ENCODE data around the gene KLHL11.

The KLHL11 gene

DNA sequence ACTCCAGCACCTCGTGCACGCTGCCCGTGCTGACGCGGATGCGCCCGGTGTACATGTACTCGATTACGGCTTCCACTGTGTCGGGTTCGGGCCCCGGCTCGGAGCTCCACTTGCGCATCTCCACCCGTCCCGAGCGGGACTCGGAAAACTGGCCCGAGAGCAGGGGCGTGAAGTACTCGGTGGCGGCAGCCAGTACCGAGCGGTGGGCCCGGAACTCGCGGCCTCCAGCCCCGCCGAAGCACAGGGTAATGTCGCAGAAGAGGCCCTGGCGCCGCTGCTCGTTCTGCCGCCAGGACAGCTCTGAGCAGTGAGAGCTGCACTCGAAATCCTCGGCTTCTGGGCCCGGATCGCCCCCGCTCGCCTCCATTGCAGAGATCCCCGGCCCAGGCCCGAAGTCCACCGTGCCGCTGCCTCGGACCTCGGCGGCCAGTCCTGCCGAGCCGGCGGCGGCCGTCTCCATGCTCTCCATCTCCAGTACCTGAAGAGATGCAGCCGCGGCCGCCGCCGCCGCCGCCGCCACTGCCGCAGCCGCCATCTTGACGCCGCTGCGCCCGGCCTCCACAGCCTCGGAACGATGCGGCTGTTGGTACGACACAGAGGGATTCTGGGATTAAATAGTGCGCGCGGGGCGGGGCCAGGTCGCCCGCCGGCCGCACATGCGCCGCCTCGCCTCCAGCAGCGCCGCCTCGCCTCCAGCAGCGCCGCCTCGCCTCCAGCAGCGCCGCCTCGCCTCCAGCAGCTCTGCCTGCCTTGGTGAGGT, at the start of gene KLHL11:
Gene KLHL11, minus strand, starts transcription at position 588 of the 760 bp plus-strand sequence. Its CDS starts 53 bp downstream, at position 535.
- in situ Hi-C loops (cut with MboI; ENCODE audit: low sequenced_read_pairs): no loop called here

DNA sequence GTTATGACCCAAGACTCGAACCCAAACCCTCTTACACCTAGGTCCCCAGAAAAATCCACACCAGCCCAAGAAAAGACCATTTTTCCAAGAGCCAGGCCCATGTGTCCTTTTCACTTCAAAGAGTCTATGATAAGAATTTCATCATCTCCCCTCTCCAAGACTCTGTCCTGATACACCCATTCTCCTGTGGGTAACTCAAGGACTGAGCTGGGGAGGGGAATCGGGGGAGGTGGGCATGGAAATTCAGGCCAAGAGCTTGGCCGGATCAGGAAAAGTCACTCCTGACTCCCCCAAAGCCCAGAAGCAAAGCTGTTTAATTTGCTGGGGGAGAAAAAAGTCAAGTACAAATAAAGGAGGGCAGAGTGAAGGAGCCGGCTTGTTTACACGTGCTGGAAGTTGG, 49.8 kb upstream of the KLHL11 start:
- in situ Hi-C loops (cut with MboI; ENCODE audit: low sequenced_read_pairs): no loop called here

DNA sequence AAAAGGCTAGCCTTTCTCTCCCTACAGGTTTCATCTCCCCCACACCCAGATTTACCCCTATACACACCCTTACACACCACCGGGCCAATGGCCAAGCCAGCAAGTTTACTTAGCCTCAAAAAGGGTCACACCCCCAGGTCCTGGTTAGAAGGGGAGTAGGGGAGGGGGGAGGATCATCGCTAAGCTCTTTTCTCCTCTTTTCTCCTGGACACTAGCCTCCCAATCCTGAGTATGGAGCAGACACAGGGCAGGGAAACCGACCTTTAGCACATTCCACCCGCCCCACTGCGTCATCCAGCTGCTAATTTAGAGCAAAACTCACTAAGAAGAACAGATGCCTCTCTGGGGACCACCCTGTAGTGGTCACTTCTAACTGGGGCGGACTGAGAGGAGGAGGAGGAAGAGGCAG, 49.1 kb upstream of the KLHL11 start:
- in situ Hi-C loops (cut with MboI; ENCODE audit: low sequenced_read_pairs): no loop called here

DNA sequence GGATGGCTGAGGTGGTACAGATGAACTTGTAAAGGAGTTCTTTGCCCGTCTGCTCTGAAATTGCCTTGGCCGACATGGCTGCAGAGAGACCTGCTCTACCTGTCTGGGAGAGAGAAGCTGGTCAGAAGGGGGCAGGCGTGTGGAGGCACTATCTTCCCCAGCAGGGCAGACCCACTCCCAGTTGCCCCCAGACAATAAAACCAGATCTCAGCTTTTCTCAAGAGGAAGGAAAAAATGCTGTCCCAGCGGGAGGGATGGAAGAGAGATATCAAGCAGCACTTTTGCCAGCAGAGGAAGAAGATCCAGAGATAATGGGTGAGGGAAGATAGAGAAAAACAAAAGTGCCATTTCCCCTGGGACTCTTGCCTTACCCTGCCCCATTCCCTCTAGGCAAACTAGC, 48.6 kb upstream of the KLHL11 start:
- in situ Hi-C loops (cut with MboI; ENCODE audit: low sequenced_read_pairs): no loop called here

GRCh38 chr17:41912925-41913324, 47.7 kb upstream of the KLHL11 start:
- in situ Hi-C loops (cut with MboI; ENCODE audit: low sequenced_read_pairs): no loop called here

- in situ Hi-C loops (cut with MboI; ENCODE audit: low sequenced_read_pairs): no loop called here
These were observed 45.6 kb upstream of the KLHL11 start for GRCh38 chr17:41910701-41911391.

DNA sequence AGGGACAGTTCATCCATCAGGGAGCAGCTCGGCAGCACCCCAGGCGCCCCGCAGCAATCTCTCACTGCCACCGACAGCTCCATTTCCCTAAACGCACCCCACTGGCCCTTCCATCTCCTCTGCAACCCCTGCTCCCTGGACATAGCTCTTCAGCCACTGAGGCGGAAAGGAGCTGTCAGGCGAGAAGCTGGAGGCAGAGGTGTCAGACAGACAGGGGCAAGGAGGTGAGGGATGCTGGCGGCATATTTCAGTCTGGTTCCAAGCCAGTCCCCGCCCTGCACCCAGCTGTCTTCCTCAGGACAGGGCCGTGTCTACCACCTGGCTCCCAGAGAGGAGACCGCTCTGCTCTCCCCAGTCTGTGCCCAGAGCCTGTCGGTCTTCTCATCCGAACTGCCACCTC, 43.9 kb upstream of the KLHL11 start:
- in situ Hi-C loops (cut with MboI; ENCODE audit: low sequenced_read_pairs): no loop called here

DNA sequence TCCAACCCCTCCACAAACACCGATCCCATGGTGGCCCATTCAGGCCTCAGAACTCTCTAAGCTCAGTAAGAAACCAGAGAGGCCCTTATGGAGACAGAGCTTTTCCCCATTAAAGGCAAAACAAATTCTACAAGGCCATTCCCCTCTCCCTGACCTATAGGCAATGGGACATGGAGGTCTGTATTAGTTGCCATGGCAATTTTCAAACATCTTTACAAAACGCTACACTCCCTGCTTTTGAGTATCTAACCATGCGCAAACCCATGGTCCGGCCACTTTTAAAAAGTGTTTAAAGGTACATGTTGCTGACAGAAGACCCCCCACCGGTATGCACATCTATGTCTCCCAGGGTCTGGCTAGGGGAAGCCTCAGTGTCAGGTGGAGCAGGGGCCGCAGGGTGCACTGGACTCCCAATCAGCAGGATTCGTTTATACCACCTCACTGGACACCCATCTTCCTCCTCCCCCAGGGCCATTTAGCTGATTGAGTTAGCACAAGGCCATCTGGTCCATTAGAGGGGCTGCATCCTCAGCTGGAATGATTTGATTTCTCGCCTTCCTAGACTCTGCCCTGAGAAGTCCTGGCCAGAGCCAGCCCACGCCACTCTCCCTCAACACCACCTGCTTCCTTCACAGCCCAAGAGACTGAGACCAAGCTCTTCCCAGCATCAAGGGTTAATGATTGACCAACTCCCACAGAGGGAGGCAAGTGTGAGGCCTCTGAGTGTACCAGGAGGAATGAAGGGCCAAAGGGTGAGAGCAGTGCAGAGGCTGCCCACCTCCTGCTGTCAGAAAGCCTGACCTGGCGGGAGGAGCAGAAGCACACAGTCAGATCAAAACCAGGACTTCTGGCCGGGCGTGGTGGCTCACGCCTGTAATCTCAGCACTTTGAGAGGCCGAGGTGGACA, 42.7 kb upstream of the KLHL11 start:
- in situ Hi-C loops (cut with MboI; ENCODE audit: low sequenced_read_pairs): no loop called here

- in situ Hi-C loops (cut with MboI; ENCODE audit: low sequenced_read_pairs): no loop called here
These were observed 41.9 kb upstream of the KLHL11 start for GRCh38 chr17:41907185-41907556.

DNA sequence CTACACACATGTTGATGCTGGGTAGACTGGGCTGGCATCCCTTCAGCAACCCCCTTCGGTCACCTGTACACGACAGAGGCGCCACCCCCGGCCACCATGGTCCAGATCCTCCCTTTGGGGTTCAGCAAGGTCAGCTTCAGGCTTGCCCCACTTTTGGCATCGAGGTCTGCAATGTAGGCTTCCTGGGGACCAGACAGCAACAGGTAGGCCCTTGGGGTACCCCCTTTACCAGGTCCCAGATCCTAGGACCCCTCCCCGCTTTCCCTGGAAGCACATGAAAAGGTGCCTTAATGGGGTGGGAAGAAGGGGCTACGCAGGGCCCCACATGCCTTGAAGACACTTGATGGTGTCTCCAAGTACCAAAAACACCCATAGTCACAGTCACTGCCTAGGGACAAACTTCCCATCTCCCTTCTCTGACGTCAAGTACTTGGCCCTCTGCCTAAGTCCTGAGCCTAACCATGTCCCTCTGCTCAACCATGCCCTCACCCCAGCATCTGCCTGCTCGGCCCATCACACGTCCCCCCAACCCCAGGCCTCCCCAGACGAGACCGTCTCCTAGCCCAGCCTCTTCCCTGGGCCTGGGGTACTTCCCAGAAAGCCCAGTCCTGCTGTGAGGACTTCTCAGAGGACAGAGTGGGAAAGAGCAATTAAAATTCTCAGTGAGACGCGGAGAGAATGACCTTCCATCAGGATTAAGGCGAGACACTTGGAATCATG, 41.4 kb upstream of the KLHL11 start:
- in situ Hi-C loops (cut with MboI; ENCODE audit: low sequenced_read_pairs): no loop called here

GRCh38 chr17:41905172-41905571, 39.9 kb upstream of the KLHL11 start:
- in situ Hi-C loops (cut with MboI; ENCODE audit: low sequenced_read_pairs): no loop called here

DNA sequence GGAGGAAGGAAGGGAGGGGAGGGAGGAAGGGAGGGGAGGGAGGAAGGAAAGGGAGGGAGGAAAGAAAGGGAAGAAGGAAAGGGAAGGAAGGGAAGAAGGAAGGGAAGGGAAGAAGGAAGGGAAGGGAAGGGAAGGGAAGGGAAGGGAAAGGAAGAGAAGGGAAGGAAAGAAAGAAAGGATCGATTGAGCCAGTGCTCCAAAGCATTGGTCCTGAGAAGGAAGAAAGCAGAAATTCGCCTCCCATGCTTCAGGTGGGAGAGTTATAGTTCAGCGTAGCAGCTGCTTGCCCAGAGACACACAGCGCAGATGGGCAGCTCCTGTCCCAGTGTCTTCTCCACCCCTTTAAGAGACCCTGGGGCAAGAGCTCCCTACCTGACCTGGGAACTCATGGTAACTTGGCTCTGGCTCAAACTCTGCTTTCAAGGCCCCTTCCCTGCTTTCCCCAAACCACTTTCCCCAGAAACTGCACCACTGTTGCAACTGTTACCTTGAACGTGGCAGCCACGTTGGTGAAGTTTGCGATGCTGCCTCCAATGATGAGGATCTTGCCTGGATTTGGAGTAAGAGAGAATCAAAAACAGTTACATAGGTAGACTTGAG, 39.1 kb upstream of the KLHL11 start:
- in situ Hi-C loops (cut with MboI; ENCODE audit: low sequenced_read_pairs): no loop called here

DNA sequence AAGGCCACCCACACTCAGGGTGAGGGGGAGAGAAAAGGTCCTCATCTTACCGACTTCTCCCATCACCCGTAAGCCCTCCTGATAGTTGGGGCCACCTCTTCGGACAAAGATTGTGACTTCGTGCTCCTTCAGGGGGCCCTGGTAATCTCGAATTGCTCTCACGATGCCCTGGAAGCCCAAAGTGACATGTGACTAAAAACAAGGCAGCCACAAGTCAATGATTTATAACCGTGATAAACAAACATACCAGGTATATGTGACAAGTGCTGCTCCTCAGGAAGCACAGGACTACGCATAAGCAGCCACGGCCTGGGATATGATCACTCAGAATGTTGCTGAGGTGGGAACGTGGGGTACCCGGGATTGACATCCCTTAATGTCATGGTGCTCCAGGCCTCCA, 36.4 kb upstream of the KLHL11 start:
- in situ Hi-C loops (cut with MboI; ENCODE audit: low sequenced_read_pairs): no loop called here

DNA sequence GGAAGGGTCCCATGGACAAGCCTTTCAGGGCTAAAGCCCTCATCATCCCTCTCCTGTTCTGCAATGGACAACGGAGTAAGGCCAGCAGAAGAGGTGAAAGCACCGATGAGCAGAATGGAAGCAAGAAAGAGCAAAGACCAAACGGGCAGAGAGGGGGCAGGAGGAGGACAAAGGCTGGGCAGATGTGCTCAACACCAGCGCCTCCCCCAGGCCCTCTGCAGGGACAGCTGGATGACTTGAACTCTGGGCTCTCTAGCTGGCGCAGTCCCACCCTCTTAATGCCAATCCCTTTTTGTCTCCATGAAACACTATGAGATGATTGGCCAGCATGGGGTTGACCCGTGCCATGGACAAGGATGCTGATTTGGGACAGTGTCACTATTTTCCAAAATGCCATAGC, 31.5 kb upstream of the KLHL11 start:
- in situ Hi-C loops (cut with MboI; ENCODE audit: low sequenced_read_pairs): no loop called here

GRCh38 chr17:41895617-41896016, 30.4 kb upstream of the KLHL11 start:
- in situ Hi-C loops (cut with MboI; ENCODE audit: low sequenced_read_pairs): no loop called here

DNA sequence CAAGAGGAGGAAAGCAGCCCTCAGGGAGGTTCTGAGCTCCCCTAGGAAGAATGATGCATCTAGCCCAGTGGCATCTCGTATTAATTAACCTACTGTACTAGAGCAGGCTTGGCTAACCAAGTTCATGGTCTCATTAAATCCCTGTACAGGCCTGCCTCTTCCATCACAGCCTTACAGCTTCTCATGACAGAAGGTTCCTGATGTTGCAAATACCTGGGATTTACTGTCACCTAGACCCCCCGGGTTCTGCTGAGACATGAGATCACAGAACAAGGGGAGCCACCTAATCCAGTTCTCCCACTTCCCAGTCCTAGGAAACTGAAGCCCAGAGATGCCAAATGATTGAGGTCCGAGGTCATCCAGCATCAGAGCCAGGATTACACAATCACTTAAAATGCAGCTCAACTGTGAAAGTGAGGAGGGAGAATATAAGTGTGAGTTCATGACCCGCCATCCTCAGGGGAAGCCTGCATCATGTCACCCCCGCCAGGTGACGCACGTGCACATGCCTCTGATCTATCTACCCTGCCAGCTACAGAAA, 29.6 kb upstream of the KLHL11 start:
- in situ Hi-C loops (cut with MboI; ENCODE audit: low sequenced_read_pairs): no loop called here

DNA sequence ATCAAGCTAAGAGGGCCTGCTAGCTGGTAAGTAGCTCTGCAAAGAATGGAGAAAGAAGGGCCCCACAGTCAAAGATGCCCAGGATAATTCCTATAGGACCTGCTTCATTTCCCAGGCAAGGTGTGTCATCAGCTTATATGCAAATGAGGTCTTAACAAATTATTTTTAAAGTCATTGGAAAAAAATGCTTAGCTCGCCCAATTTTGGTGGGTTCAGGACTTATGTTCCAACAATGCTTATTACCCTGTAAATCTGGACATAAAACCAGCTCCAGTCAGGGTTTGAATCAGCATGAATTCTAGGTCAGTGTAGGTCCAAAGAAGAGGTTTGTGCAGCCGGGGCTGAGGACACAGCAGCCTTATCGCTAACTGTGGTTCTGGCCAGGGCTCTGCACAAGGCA, 28.2 kb upstream of the KLHL11 start:
- in situ Hi-C loops (cut with MboI; ENCODE audit: low sequenced_read_pairs): no loop called here

DNA sequence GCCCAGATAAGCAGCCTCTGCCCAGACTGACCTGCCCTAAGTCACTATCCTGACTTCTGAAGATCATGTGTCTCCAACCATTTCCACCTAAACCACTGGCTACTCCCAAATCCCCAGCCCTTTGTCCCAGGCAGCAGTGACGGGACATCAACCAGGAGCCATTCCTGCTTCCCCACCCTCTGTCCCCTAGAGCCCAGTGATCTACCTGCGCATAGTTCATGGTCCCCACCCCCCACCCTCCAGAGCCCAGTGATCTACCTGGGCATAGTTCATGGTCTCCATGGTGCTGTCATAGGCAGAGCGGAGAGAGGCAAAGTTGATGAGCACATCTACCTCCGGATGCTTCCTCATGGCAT, 26.8 kb upstream of the KLHL11 start:
- in situ Hi-C loops (cut with MboI; ENCODE audit: low sequenced_read_pairs): no loop called here

DNA sequence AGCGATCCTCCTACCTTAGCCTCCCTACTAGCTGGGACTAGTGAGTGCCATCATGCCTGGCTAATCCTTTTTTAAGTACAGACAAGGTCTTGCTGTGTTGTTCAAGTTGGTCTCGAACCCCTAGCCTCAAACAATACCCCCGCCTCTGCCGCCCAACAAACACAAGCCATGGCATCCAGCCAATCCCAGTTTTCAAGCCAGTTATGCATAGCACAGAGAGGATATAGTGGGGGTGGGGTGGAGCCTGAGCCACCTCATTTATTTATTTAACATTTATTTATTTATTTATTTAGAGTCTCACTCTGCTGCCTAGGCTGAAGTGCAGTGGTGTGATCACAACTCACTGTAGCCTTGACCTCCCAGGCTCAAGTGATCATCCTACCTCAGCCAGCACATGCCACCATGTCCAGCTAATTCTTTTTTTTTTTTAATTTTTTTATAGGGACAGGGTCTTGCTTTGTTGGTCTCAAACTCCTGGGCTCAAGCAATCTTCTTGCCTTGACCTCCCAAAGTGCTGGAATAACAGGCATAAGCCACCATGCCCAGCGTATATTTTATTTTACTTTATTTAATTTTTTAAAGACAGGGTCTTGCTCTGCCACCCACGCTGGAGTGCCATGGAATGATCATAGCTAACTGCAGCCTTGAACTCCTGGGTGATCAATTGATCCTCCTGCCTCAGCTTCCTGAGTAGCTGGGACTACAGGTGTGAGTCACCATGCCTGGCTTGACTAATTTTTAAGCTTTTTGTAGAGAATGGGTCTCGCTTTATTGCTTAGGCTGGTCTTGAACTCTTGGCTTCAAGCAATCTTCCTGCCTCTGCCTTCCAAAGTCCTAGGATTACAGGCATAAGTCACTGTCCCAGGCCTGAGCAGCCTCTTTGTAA, 26.2 kb upstream of the KLHL11 start:
- in situ Hi-C loops (cut with MboI; ENCODE audit: low sequenced_read_pairs): no loop called here
